Hematopoietic multipotent progenitor cell treated with erythropoietin and hydrocortisone succinate and interleukin-3 and kit ligand, for 4 days (in vitro differentiated cells): ENCODE results near the gene PFKP.
A peak's percentile ranks its signal among the peaks of the same experiment; 100 is the strongest.
"Not testable (repeated sequence)": the region's sequence is repeated elsewhere in the genome, so short reads cannot be mapped to it uniquely, and the experiment has no call there.

Experiments
- DNase-seq: peaks from one replicate; pipeline ENCODE4 v3.0.0-alpha.2; 2015

The PFKP gene

DNA sequence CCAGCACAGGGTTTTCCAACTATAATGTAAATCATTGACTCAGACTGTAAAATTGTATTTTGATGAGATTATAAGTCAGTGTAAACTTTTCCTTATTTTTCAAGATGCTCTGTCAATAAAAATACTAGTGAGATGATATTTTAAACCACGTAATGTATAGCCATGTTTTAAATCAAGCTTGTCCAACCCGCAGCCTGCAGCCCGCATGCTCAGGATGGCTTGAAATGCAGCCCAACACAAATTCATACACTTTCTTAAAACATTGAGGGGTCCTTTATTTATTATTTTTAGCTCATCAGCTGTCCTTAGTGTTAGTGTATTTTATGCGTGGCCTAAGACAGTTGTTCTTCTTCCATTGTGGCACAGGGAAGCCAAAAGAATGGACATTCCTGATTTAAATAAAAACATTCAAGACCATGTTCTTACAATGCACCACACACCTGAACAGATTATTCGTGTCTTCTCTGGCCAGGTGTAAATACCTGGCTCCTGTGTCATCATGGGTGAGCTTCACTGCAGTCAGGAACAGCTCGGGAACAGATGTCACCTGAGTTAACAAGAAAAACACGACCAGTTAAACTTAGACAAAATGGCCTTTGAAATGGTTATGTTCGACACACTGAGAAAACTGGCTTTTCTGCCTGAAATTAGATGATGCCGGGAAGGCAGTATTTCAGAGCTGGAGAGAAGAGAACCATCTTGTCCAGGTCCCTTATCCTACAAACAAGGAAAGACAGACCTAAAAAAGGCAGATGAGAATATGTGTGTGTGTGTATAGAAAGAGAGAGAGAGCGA, 99.3 kb downstream of the PFKP start:
- no peak for DNase-seq

DNA sequence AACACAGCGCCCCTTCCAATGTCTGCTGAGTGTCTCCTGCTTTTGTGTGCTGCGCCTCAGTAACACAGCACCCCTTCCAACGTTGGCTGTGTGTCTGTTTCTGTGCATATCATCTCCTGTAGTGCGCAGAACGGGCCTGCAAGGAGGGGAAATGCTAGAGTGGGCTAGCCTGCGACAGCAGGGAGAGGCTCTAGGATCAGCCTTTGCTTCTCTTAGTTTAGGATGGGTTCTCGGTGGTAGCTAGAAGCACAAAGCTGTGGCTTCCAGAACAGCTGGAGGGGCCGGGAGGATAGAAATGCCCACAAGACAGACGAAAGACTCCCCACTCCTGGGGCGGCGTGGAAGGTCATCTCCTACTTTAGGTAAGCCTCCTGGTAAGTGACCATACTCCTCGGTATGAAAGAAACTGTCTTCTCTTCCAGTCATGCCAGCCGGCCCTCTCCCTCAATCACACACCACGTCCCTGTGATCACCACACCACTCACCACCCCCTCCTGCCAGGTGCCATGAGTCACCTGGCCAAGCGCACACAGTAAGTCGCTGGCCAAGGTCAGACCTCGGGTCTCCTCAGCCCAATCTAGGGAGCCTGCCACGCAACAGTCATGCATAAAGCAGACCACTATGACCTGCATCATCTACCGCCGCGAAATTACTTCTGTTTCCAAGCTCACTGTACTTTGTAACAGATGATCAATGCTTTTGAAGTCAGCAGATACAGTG, 100.4 kb downstream of the PFKP start:
- no peak for DNase-seq

DNA sequence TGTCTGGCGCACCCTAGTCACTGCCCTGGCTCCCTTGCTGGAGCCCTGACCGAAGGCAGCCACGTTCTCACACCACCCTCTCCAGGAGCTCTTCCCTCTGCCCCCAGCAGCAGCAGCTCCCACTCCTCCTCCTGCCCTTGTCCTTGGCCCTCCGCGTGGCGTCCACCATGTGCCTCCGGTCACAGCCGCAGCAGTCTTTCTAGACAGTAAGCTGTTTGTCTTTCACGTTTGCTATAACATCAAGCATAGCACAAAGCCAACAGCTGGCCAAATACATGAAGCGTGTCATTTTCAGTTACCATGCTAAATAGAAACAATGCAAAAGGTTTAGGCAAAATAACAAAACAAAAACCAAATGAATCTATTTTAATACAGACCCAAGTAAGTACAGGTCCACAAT, 101.9 kb downstream of the PFKP start:
- DNase-seq = no peak

DNA sequence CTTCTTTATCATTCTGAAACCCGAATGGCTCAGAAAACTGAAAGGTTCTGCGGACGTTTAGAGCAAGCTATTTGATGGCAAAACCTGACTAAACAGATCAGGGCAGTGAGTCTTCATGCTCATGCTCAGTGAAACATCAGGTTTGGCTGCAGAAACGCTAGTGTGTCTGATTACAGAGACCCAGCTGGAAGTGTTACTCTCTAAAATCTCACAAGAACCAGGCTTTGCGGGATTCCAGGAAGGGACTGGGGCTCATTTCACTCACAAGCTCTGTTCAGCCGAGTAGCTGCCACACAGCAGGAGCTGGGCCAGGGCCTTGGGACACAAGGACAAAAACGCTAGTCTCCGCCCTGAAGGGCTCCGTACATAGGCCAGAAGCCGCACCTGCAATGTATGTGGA, 102.3 kb downstream of the PFKP start:
- DNase-seq = no peak

DNA sequence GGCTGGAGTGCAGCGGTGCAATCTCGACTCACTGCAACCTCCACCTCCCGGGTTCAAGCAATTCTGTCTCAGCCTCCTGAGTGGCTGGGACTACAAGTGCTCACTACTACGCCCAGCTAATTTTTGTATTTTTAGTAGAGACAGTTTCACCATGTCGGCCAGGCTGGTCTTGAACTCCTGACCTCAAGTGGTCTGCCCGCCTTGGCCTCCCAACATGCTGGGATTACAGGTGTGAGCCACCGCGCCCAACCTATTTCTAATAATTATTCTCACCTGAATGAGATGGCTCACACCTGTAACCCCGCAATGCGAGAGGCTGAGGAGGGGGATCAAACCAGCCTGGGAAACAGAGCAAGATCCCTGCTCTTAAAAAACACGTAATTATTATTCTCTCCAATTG, 104.1 kb downstream of the PFKP start:
- not testable (repeated sequence) for DNase-seq

DNA sequence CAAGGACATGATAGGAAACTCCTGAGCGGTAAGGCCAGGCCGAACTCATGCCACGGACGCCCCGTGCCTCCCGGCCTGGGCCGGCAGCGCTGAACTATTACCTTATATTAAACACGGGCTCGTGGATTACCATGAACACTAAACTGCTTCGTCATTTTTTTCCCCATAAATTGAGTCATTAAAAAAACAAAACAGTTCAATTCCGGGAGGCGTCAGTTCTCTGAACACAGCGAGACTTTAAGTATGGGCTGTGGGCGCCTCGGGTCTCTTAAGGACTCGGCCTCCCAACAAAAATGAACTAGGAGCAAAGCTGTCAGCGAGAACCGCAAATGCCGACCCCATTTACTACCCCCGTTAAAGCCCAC, 104.7 kb downstream of the PFKP start:
- peak; percentile 48 for DNase-seq

DNA sequence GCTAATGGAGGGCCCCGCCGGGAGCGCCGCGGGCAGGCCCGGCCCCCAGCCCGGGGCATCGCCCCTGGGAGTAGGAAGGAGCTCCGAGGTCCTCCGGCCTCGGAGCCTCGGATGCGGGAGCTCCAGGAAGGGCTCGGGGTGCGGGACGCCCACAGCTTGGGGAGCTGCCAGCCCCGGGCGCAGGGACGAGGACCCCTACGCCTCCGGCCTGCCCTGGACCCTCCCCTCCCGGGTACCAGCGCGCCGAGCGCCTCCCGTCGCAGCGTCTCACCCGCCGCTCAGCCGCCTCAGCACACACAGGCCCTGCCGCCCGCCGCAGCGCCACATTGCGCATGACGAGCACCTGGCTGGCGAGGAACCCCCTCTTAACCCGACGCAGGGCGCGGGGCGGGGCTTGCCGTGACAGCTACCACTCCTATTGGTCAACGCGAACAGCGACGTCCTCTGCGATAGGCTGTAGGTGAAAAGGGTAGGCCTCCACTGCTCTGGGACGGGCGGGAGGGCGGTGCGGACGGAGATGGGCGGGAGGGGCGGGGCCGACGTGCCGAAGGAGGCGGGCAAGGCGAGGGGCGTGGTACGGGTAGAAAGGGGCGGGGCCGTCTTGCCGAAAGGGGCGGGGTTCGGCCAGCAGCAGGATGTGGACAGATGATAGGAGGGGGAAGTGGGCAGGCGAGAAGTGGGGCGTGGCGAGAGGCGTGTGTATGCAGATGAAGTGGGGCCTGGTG, 105.3 kb downstream of the PFKP start, which contains the start of gene PITRM1:
Gene PITRM1, minus strand, starts transcription at position 337 of the 725 bp plus-strand sequence. Its CDS starts 10 bp downstream, at position 327.
- peak; percentile 99 for DNase-seq

DNA sequence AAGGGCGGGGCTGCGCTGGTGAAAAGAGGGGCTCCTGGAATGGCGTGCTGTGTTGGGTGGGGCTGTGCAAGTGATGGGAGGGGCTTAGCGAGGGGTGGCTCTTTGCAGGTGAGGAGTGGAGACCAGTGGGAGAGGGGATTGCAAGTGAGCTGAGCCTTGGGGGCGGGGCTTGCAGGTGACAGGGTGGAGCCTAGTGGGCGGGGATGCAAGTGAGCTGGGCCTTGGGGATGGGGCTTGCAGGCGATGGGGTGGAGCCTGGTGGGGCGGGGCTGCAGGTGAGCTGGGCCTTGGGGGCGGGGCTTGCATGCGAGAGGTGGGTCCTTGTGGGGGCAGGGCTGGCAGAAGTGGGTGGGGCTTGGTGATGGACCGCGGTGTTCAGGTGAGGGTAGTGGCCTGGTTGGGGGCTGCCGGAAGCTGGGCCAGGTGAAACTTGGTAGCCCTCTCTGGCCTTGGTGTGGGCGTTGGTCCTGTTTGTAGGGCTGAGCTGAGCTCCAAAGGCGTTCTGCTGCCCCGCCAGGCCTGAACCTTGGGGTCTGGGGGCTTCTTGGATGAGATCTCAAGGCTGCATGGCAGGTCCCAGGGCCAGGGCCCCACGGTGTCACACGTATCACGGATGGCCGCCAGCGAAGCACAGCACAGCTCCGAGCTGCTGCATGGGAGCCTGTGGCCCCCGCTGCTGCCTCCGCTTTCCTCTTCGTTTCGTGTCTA, 106.0 kb downstream of the PFKP start:
- DNase-seq = no peak

DNA sequence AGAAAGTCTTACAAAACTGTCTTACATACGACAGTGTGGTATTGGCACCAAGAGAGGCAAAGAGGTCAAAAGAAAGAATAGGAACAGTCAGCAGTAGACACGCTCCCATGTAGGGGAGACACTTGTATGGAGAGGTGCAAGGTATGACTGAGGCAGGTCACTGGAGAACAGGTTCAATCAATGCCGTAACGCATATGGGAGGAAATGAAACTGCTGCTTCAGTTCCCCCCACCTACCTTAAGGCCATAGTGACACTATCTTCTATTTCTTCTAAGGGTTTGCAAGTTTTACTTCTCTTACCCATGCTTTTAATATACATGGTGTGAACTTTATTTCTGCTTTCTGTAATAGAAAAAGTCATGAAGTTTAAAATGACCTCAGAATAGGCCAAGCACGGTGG, 110.7 kb downstream of the PFKP start:
- DNase-seq = no peak

DNA sequence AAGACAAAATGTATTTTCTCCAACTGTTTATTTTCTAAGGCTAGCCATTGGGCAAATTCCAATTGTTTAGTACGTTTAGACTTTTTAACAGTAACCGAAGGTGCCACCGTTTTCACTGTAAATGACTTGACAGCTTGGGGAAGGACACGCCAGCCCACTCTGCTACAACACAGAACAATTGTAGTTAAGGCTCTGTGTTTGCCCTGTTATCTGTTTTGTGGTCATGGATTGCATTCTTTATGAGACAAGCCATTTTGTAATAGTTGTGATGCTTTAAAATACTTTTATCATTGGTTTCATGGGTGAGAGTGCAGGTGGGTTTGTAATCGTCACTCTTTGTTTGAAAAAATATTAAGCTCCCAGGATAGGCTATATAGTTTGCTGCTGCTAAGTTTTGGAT, 111.8 kb downstream of the PFKP start:
- peak; percentile 25 for DNase-seq

DNA sequence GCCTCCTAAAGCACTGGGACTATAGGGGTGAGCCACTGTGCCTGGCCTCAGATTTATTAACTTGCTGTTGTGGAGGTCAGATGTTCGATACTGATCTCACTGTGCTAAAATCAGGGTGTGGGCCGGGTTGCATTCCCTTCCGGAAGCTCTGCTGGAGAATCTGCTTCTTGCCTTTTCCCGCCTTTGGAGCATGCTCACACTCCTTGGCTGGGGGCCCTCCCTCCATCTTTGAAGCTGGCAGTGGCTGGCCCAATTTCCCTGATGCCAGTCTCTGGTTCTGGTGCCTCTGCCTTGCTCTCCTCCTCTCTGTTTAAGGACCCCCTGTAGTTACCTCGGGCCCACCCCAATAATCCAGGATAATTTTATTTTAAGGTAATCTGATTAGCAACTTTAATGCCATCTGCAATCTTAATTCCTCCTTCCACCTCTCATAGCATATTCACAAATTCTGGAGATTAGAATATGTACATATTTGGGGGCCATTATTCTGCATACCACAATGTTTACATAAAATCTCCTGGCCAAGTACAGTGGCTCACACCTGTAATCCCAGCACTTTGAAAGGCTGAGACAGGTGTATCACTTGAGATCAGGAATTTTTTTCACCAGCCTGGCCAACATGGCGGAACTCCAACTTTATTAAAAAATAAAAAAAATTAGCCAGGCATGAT, 113.1 kb downstream of the PFKP start:
- DNase-seq = no peak

DNA sequence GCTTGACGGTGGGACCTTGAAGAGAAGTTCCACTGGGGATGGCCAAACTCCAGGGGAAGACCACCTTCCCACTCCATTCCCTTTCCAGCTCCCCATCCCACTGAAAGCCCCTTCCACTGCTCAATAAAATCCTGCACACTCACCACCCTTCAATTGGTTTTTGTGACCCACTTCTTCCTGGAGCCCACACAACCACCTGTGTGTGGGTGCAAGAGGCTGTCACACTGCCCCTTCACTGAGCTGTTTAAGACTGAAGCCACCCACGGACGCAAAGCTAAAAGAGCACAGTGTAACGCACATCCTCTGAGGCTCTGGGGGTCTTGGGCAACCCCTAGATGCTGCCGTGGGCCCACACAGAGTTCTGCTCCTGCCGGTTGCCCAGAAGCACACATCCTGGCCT, 118.0 kb downstream of the PFKP start:
- DNase-seq = no peak

DNA sequence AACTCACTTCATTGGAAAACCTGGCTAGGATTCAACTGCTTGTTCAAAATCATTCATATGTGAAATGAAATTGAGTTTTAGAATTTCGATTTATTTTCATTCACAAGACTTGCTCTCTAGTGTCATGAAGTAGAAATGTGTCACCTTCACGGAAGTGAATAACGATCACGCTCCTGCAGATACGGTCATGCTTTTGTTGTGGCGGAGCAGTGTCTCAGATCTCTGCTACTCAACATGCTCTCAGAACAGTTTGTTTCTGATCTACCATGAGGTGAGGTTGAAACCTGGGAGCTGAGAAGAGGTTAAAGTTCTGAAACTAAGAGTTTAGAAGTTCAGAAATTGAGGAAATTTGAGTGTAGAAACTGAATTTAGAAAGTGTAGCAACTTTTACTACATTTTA, 119.0 kb downstream of the PFKP start:
- no peak for DNase-seq
